A549 (cell line): ENCODE data around the gene STK35. TPM values are rescaled to one million over a fixed set of nuclear protein-coding genes. Genes with fewer than 3 reads are reported as not detected.

Experiments
- ATAC-seq, 2 experiments: fragments of 200-7000 bp in 1 of 2; fragments of >200 bp in 1 of 2; cut with Nextera tagmentation in 1 of 2; cut with Tn5 transposase in 1 of 2; 3 replicates each; pipeline versions ENCODE4 v1.8.0 to v1.9.1; 2018 to 2020; ENCODE audit warnings: mild to moderate bottlenecking in 1 of 2, moderate library complexity in 1 of 2
- CTCF ChIA-PET: fragments of 300-600 bp; sonication (Branson Sonifier 250); formaldehyde crosslinking; extraction: SDS; loops from one replicate; lab custom pipeline; 2021; ENCODE audit warnings: antibody characterized with exemption, inconsistent platforms; lab: Yijun Ruan, JAX
- POLR2A ChIA-PET: fragments of 350-600 bp; formaldehyde crosslinking; extraction: SDS; loops from one replicate; lab custom pipeline; 2021; ENCODE audit warnings: antibody characterized with exemption, inconsistent platforms; lab: Yijun Ruan, JAX
- DNase-seq, 2 experiments: peaks; one replicate each; pipeline versions ENCODE4 v3.0.0 to v3.0.0-alpha.2; 2011 to 2016; ENCODE audit warnings: low read depth in 1 of 2, low spot score in 1 of 2
- FAIRE-seq: peaks from 2 replicates; lab custom pipeline; 2011; peaks lifted over from hg19 to GRCh38; lab: Jason Lieb, UNC
- H3K27ac ChIP-seq, 2 experiments: fragments of >200 bp; sonication (Bioruptor Twin); formaldehyde crosslinking; 3 replicates each; pipeline ENCODE4 v1.5.1; 2016 to 2017
- H3K4me1 ChIP-seq: fragments of >200 bp; sonication (Bioruptor Twin); formaldehyde crosslinking; 3 replicates; pipeline ENCODE4 v1.6.1; 2016
- H3K4me2 ChIP-seq: fragments of >200 bp; sonication (Bioruptor Twin); formaldehyde crosslinking; 3 replicates; pipeline ENCODE4 v1.6.1; 2016
- H3K4me3 ChIP-seq: fragments of >200 bp; sonication (Bioruptor Twin); formaldehyde crosslinking; 3 replicates; pipeline ENCODE4 v1.5.1; 2016
- H3K9me3 ChIP-seq: fragments of >200 bp; sonication (Bioruptor Twin); formaldehyde crosslinking; 3 replicates; pipeline ENCODE4 v1.6.1; 2016
- BCL3 ChIP-seq: fragments of >200 bp; sonication (Bioruptor Twin); formaldehyde crosslinking; IDR thresholded peaks from 3 replicates; pipeline ENCODE4 v1.6.1; 2016
- CEBPB ChIP-seq, 2 experiments: fragments of >200 bp in 1 of 2; sonication (Bioruptor Twin) in 1 of 2; formaldehyde crosslinking in 1 of 2; IDR thresholded peaks; 2 replicates each; pipeline ENCODE4 v1.6.1; 2012 to 2016
- CHD4 ChIP-seq: fragments of 200-600 bp; sonication (generic); IDR thresholded peaks from 2 replicates; pipeline ENCODE4 v1.6.1; 2016; ENCODE audit warnings: antibody characterized with exemption, mild to moderate bottlenecking, borderline replicate concordance
- E2F6 ChIP-seq: IDR thresholded peaks from 2 replicates; pipeline ENCODE4 v1.6.1; 2012; ENCODE audit warnings: low read depth, borderline replicate concordance
- EHMT2 ChIP-seq: fragments of 200-600 bp; sonication (generic); IDR thresholded peaks from 2 replicates; pipeline ENCODE4 v1.6.1; 2016; ENCODE audit warnings: antibody characterized with exemption, low read depth, mild to moderate bottlenecking, moderate library complexity
- EP300 ChIP-seq, 2 experiments: fragments of >200 bp; sonication (Bioruptor Twin); formaldehyde crosslinking; IDR thresholded peaks; 2 replicates in 1 of 2; 3 replicates in 1 of 2; pipeline ENCODE4 v1.6.1; 2016 to 2017
- FOSB ChIP-seq: fragments of 250-450 bp; sonication (Bioruptor Pico); IDR thresholded peaks from 2 replicates; pipeline ENCODE4 v1.5.0; 2020; ENCODE audit warnings: mild to moderate bottlenecking, moderate library complexity
- HOXB5 ChIP-seq: fragments of 250-450 bp; sonication (Bioruptor Pico); IDR thresholded peaks from 2 replicates; pipeline ENCODE4 v1.5.0; 2020; ENCODE audit warnings: mild to moderate bottlenecking, moderate library complexity
- JUNB ChIP-seq: fragments of >200 bp; sonication (Bioruptor Twin); formaldehyde crosslinking; IDR thresholded peaks from 2 replicates; pipeline ENCODE4 v1.6.1; 2016
- KDM1A ChIP-seq: fragments of 200-600 bp; sonication (generic); IDR thresholded peaks from 2 replicates; pipeline ENCODE4 v1.6.1; 2016; ENCODE audit warnings: low read depth, mild to moderate bottlenecking
- MAFK ChIP-seq: fragments of 450-650 bp; IDR thresholded peaks from 2 replicates; pipeline ENCODE4 v1.6.1; 2014; ENCODE audit not compliant: partially characterized antibody
- NFE2L2 ChIP-seq: fragments of 150-350 bp; conservative IDR thresholded peaks from 2 replicates; pipeline ENCODE4 v1.6.1; 2014; ENCODE audit warnings: low read length
- NR3C1 ChIP-seq: fragments of >200 bp; sonication (Bioruptor Twin); formaldehyde crosslinking; IDR thresholded peaks from 3 replicates; pipeline ENCODE4 v1.6.1; 2017
- PHF8 ChIP-seq: fragments of 200-600 bp; sonication (generic); IDR thresholded peaks from 2 replicates; pipeline ENCODE4 v1.6.1; 2016; ENCODE audit warnings: low read depth, mild to moderate bottlenecking, antibody characterized with exemption, moderate library complexity, borderline replicate concordance
- RAD21 ChIP-seq, 2 experiments: fragments of >200 bp in 1 of 2; sonication (Bioruptor Twin) in 1 of 2; formaldehyde crosslinking in 1 of 2; IDR thresholded peaks in 1 of 2; conservative IDR thresholded peaks in 1 of 2; 2 replicates in 1 of 2; 3 replicates in 1 of 2; pipeline ENCODE4 v1.6.1; 2012 to 2018; ENCODE audit warnings: inconsistent platforms in 1 of 2
- RARB ChIP-seq: fragments of 250-450 bp; sonication (Bioruptor Pico); IDR thresholded peaks from 2 replicates; pipeline ENCODE4 v1.8.0; 2021; ENCODE audit warnings: mild to moderate bottlenecking, moderate library complexity
- RCOR1 ChIP-seq: fragments of 150-350 bp; IDR thresholded peaks from 2 replicates; pipeline ENCODE4 v1.6.1; 2014; ENCODE audit warnings: antibody characterized with exemption, low read length, low read depth
- REST ChIP-seq: fragments of 200-600 bp; sonication (generic); IDR thresholded peaks from 2 replicates; pipeline ENCODE4 v1.6.1; 2016; ENCODE audit warnings: antibody characterized with exemption, mild to moderate bottlenecking, moderate library complexity
- RNF2 ChIP-seq: fragments of 200-600 bp; sonication (generic); IDR thresholded peaks from 2 replicates; pipeline ENCODE4 v1.6.1; 2016; ENCODE audit warnings: low read depth, mild to moderate bottlenecking, antibody characterized with exemption, moderate library complexity, borderline replicate concordance
- SMC3 ChIP-seq: fragments of >200 bp; sonication (Bioruptor Twin); formaldehyde crosslinking; IDR thresholded peaks from 3 replicates; pipeline ENCODE4 v1.6.1; 2018; ENCODE audit warnings: inconsistent platforms
- SREBF2 ChIP-seq: fragments of 450-650 bp; IDR thresholded peaks from 2 replicates; pipeline ENCODE4 v1.6.1; 2014; ENCODE audit warnings: mild to moderate bottlenecking, moderate library complexity
- TFCP2L1 ChIP-seq: fragments of 250-450 bp; sonication (Bioruptor Pico); IDR thresholded peaks from 2 replicates; pipeline ENCODE4 v1.5.0; 2021; ENCODE audit warnings: mild to moderate bottlenecking
- TP53 ChIP-seq: fragments of 250-450 bp; sonication (Bioruptor Pico); IDR thresholded peaks from 2 replicates; pipeline ENCODE4 v1.5.0; 2021; ENCODE audit warnings: mild to moderate bottlenecking, moderate library complexity
- WGBS: methylation state at CpG from one replicate; pipeline ENCODE4 v1.1.6; 2017; ENCODE audit errors: missing lambda C conversion rate; 5-methylcytosine and 5-hydroxymethylcytosine counted together
- polyA plus RNA-seq, 4 experiments: library from polyadenylated mRNA; depleted of rRNA in 3 of 4; stranded (reverse); fragments of >200 nt; fragmentation: RNase III in 1 of 4; extraction: RNeasy Plus Mini Kit Qiagen cat#74134 plus additional on column Dnase treatment in 1 of 4; gene quantifications; 2 replicates in 3 of 4; 3 replicates in 1 of 4; pipeline ENCODE4 v1.2.3, GENCODE V29; 2011 to 2017

Gene STK35
- polyA plus RNA-seq, 2 of the 4 experiments (the other 2 are of a cell fraction), result 9.0 to 10.0 TPM

- CTCF ChIA-PET, result interaction anchor here (2.1 kb wide), 1 partner anchor 58 kb away, joined by 6 read pairs; no protein-coding TSS in a partner anchor
- DNase-seq (no peak), FAIRE-seq (peak; percentile 36), ATAC-seq (no peak)
- H3K27ac ChIP-seq, result no peak overlapping the region
- TF ChIP-seq RNF2 (no peak), REST (no peak), SMC3 (no peak), EHMT2 (no peak), SREBF2 (no peak), EP300 (IDR thresholded peaks at IDR 0.05) (no peak), BCL3 (no peak), CHD4 (no peak), RARB (CRISPR knock-in tag) (no peak), MAFK (no peak), E2F6 (no peak)
- no peaks in the 10 kb centered on the region for H3K9me3 ChIP-seq
- H3K4me2 ChIP-seq, result no peak overlapping the region
- POLR2A ChIA-PET, result no interaction called here
- H3K4me1 ChIP-seq, result no peaks in the 10 kb centered on the region
- WGBS, result 20% methylated on average over 3 of the region's 3 CpGs
- H3K4me3 ChIP-seq, result no peak overlapping the region
Observed at GRCh38 chr20:2065099-2065498, 36.5 kb upstream of the STK35 start.

- ChIA-PET POLR2A (no interaction called here), CTCF (interaction anchor here (0.9 to 1.5 kb wide), 3 partner anchors 12 to 59 kb away, joined by 3 to 5 read pairs (median 3); no protein-coding TSS in a partner anchor)
- no peak for DNase-seq
- Histone ChIP-seq H3K9me3 (no peaks in the 10 kb centered on the region), H3K27ac (no peak overlapping the region), H3K4me1 (no peaks in the 10 kb centered on the region), H3K4me2 (no peak overlapping the region), H3K4me3 (no peak overlapping the region)
- ATAC-seq, result no peak
- peak; percentile 78 for FAIRE-seq
- no peak for TF ChIP-seq JUNB
- no peak for TF ChIP-seq NR3C1
- 1% methylated on average over 2 of the region's 2 CpGs for WGBS
Observed at GRCh38 chr20:2066461-2067122, 35.0 kb upstream of the STK35 start.

GRCh38 chr20:2080532-2081224 lies 20.9 kb upstream of the STK35 start:
- TF ChIP-seq HOXB5 (CRISPR knock-in tag), result no peak
- no peak for TF ChIP-seq E2F6
- no peak for TF ChIP-seq NFE2L2
- TF ChIP-seq RAD21 (conservative IDR thresholded peaks at IDR 0.05 in 1 of 2, IDR thresholded peaks at IDR 0.05 in 1 of 2), result no peak
- no peak for TF ChIP-seq KDM1A
- no peak for TF ChIP-seq FOSB (CRISPR knock-in tag)
- TF ChIP-seq PHF8, result no peak
- TF ChIP-seq CEBPB (IDR thresholded peaks at IDR 0.05), result no peak
- TF ChIP-seq TP53, result no peak
- no peak for TF ChIP-seq RCOR1
- no peak for TF ChIP-seq TFCP2L1 (CRISPR knock-in tag)
- WGBS, result 1% methylated on average over 4 of the region's 4 CpGs
- no peak overlapping the region for H3K4me3 ChIP-seq
- H3K4me2 ChIP-seq, result no peak overlapping the region
- ATAC-seq (no peak), FAIRE-seq (no peak), DNase-seq (no peak)
- POLR2A ChIA-PET, result no interaction called here
- H3K9me3 ChIP-seq, result peaks cover 13% of the 10 kb centered on the region
- H3K27ac ChIP-seq, result no peak overlapping the region
- H3K4me1 ChIP-seq, result no peaks in the 10 kb centered on the region
- CTCF ChIA-PET, result interaction anchor here (0.8 to 3.1 kb wide), 8 partner anchors 13 to 372 kb away, joined by 3 to 18 read pairs (median 4); no protein-coding TSS in a partner anchor
